GM20000 (cell line): ENCODE results near the gene DDX31.

Source experiments
- DNase-seq: peaks from one replicate; pipeline ENCODE4 v3.0.0; 2012; ENCODE audit warnings: low spot score
- TF ChIP-seq, protein P1 (sequence below): IDR thresholded peaks from 2 replicates; pipeline ENCODE4 v1.5.1; 2012; ENCODE audit warnings: mild to moderate bottlenecking, control low read depth; ENCODE audit errors: extremely low read depth, missing control alignments

The DDX31 gene

DNA sequence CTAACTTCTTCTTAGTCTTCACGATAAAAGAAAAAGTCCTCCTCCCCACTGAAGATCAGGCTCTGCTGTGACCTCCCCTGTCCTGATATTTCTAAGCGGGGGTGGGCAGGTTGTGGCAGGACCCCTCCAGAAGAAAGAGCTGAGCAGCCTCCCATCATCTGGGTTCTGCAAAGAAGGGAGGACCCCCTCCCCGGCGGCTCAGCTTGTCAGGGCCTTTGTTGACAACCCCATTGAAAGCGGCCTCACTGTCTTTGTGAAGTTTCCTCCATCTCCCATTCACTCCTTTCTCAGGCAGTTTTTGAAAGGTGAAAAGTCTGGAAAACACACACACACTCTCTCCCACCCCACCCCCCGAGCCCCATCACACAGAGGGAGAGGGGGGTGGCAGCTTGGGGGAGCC, 113.5 kb downstream of the DDX31 start:
- TF ChIP-seq, protein P1, sequence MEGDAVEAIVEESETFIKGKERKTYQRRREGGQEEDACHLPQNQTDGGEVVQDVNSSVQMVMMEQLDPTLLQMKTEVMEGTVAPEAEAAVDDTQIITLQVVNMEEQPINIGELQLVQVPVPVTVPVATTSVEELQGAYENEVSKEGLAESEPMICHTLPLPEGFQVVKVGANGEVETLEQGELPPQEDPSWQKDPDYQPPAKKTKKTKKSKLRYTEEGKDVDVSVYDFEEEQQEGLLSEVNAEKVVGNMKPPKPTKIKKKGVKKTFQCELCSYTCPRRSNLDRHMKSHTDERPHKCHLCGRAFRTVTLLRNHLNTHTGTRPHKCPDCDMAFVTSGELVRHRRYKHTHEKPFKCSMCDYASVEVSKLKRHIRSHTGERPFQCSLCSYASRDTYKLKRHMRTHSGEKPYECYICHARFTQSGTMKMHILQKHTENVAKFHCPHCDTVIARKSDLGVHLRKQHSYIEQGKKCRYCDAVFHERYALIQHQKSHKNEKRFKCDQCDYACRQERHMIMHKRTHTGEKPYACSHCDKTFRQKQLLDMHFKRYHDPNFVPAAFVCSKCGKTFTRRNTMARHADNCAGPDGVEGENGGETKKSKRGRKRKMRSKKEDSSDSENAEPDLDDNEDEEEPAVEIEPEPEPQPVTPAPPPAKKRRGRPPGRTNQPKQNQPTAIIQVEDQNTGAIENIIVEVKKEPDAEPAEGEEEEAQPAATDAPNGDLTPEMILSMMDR, result no peak
- DNase-seq, result no peak

GRCh38 chr9:132555528-132555927, 114.3 kb downstream of the DDX31 start:
- no peak for DNase-seq
- TF ChIP-seq, protein P1, result no peak

DNA sequence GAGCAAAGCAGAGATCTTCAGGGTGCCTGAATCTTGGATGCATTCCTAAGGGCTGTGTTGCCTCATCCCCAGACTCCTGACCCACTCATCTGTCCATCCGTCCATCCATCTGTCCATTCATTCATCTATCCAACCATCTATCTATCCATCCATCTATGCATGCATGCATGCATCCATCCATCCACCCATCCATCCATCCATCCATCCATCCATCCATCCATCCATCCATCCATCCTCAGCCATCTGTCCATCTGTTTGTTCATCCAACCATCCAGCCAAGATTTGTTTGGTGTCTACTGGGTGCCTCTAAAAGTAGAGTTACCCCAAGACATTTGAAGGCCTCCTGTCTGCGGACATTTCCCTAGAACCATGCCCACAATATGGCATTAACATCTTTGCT, 115.0 kb downstream of the DDX31 start:
- no peak for DNase-seq
- TF ChIP-seq, protein P1, result no peak

DNA sequence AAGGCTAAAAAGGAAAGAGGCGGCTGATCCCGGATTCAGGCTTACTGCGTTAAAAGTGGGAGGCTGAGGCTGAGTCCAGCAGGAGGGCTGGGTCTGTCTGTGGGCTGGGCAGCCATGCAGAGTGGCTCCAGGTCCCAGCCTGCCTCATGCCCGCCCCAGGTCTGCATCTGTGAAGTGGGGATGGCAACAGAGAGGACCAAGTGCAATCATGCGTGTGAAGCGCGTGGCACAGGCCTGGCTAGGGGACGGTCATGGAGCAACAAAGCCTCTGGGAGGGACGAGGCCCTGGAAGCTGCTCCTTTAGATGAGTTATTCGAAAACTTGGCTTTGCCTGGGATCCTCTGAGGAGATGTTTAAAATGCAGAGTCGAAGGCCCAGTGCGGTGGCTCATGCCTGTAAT, 117.7 kb downstream of the DDX31 start:
- no peak for DNase-seq
- TF ChIP-seq, protein P1, result no peak

DNA sequence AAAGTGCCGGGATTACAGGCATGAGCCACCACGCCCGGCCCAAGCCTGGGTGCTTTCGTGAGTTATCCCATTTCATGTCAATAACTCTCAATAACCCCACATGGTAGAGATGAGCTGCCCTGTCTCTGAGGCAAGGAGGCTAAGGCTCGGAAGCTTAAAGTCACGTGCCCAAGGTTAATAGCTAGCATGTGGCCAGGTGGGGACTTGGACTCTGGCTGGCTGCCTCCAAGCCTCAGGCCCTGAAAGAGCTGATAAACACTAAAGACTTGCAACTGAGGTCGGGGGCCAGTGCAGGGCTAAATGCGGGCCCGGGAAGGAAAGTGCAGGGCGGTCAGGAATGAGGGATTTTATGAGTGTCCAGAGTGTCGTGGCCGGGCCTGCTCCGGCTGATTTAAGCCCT, 118.2 kb downstream of the DDX31 start:
- no peak for DNase-seq
- TF ChIP-seq, protein P1, result no peak

- no peak for DNase-seq
- TF ChIP-seq, protein P1, result no peak
Observed at GRCh38 chr9:132548751-132549640, 120.8 kb downstream of the DDX31 start.

DNA sequence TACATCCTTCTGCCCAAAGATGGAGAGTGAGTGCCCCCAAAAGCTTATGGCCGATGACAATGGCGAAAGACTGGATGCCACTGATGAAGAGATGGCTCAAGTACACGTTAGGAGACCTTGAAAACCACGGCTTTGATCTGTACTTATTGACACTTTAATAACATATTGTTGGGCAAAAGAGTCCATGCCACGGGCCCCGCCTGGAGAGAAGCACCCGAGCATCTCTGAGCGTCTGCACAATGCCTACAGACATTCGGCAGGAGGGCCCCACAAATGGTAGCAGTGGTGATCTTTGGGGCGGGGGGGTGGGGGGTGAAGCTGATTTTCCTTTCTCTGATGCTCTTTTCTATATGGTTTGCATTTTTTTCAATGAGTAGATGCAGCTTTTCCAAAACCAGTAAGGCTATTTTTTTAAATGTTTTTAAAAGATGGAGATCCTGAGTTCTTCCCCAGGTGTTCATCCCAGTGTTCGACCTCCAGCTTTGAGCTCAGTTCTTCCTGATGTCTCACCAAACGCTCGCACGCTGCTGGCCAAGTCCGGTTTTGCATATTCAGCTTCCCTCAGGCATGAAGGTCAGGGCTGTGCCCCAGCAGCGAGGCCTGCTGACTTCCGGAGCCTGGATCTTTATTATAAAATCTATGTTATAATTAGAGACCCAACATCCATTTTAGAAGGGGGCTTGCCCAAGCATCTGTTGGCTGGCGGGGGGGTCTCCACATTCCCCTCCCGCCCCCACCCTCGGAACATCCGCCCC, 121.6 kb downstream of the DDX31 start:
- TF ChIP-seq, protein P1, result no peak
- no peak for DNase-seq
